ENCODE measurements around the gene TBC1D2.

The TBC1D2 gene

DNA sequence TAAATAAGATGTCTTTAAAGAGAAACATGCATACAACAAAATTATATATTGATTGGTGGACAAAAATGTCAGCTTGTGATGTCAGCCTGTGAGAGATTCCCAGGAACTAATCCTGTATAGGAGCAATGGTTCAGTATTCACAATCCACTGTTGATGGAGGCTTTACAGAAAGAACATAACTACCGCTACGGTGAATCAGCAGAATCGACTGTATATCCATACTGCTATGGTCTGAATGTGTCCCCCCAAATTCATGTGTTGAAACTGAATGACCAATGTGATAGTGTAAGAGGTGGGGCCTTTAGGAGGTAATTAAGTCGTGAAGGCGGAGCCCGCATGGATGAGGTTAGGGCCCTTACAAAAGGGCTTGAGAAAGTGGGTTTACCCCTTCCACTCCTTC lies 40.4 kb upstream of the TBC1D2 start:
- Histone ChIP-seq H3K36me3 (replicated peaks; ENCODE audit: low read depth, low read length) (no peaks in the 10 kb centered on the region), H3K27me3 (ENCODE audit: low read depth, low read length) (peaks cover 31% of the 10 kb centered on the region), H3K9ac (ENCODE audit: low read length) (no peak overlapping the region), H2AFZ (ENCODE audit: low read depth, low read length) (no peak overlapping the region), H3K9me3 (ENCODE audit: insufficient read depth, low read length) (no peaks in the 10 kb centered on the region), H3K27ac (ENCODE audit: low read length) (no peak overlapping the region), H3K4me2 (ENCODE audit: low read length) (no peak overlapping the region), H3K4me3 (ENCODE audit: low read length) (no peak overlapping the region), H3K4me1 (ENCODE audit: low read length) (no peaks in the 10 kb centered on the region), H3K79me2 (ENCODE audit: low read length) (no peaks in the 10 kb centered on the region), H4K20me1 (ENCODE audit: insufficient read depth, low read length) (no peaks in the 10 kb centered on the region)
- TF ChIP-seq EZH2phosphoT487 (IDR thresholded peaks at IDR 0.05; ENCODE audit: low read depth) (no peak), CTCF (IDR thresholded peaks at IDR 0.05; ENCODE audit: low read depth, low read length) (no peak)

DNA sequence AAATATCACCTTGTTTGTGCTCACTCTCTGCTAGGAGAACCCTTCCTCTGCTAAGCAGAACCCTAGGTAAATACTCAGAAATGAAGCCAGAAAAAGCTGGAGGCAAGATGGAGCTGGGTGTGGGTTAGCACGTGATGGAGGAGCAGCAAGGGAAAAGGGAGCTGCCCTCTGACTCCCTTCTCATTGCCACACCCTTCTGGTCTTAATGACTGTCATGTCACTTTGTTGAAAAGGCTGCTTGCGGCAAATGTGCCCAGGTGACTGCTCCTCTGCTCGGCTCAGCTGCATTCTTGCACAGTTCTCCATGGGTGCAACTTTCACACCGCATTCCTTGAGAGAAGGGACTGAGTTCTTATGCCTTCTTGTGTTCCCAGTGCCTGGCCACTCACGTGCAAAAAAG lies 36.4 kb upstream of the TBC1D2 start:
- H3K9ac ChIP-seq (ENCODE audit: low read length), result no peak overlapping the region
- peaks cover 31% of the 10 kb centered on the region for H3K27me3 ChIP-seq (ENCODE audit: low read depth, low read length)
- H3K4me2 ChIP-seq (ENCODE audit: low read length), result no peak overlapping the region
- H3K4me3 ChIP-seq (ENCODE audit: low read length), result no peak overlapping the region
- no peak overlapping the region for H3K27ac ChIP-seq (ENCODE audit: low read length)
- H3K79me2 ChIP-seq (ENCODE audit: low read length), result no peaks in the 10 kb centered on the region
- TF ChIP-seq EZH2phosphoT487 (IDR thresholded peaks at IDR 0.05; ENCODE audit: low read depth), result no peak
- no peak for TF ChIP-seq CTCF (IDR thresholded peaks at IDR 0.05; ENCODE audit: low read depth, low read length)
- no peaks in the 10 kb centered on the region for H3K9me3 ChIP-seq (ENCODE audit: insufficient read depth, low read length)
- H3K36me3 ChIP-seq (replicated peaks; ENCODE audit: low read depth, low read length), result no peaks in the 10 kb centered on the region
- H2AFZ ChIP-seq (ENCODE audit: low read depth, low read length), result no peak overlapping the region
- H4K20me1 ChIP-seq (ENCODE audit: insufficient read depth, low read length), result no peaks in the 10 kb centered on the region
- no peaks in the 10 kb centered on the region for H3K4me1 ChIP-seq (ENCODE audit: low read length)

GRCh38 chr9:98290411-98290810 lies 35.0 kb upstream of the TBC1D2 start:
- H3K4me1 ChIP-seq (ENCODE audit: low read length), result no peaks in the 10 kb centered on the region
- H3K4me2 ChIP-seq (ENCODE audit: low read length), result no peak overlapping the region
- no peak overlapping the region for H2AFZ ChIP-seq (ENCODE audit: low read depth, low read length)
- H3K79me2 ChIP-seq (ENCODE audit: low read length), result no peaks in the 10 kb centered on the region
- H3K27ac ChIP-seq (ENCODE audit: low read length), result no peak overlapping the region
- peaks cover 31% of the 10 kb centered on the region for H3K27me3 ChIP-seq (ENCODE audit: low read depth, low read length)
- TF ChIP-seq CTCF (IDR thresholded peaks at IDR 0.05; ENCODE audit: low read depth, low read length), result no peak
- no peak for TF ChIP-seq EZH2phosphoT487 (IDR thresholded peaks at IDR 0.05; ENCODE audit: low read depth)
- H4K20me1 ChIP-seq (ENCODE audit: insufficient read depth, low read length), result no peaks in the 10 kb centered on the region
- no peak overlapping the region for H3K9ac ChIP-seq (ENCODE audit: low read length)
- H3K9me3 ChIP-seq (ENCODE audit: insufficient read depth, low read length), result no peaks in the 10 kb centered on the region
- H3K4me3 ChIP-seq (ENCODE audit: low read length), result no peak overlapping the region
- no peaks in the 10 kb centered on the region for H3K36me3 ChIP-seq (replicated peaks; ENCODE audit: low read depth, low read length)

DNA sequence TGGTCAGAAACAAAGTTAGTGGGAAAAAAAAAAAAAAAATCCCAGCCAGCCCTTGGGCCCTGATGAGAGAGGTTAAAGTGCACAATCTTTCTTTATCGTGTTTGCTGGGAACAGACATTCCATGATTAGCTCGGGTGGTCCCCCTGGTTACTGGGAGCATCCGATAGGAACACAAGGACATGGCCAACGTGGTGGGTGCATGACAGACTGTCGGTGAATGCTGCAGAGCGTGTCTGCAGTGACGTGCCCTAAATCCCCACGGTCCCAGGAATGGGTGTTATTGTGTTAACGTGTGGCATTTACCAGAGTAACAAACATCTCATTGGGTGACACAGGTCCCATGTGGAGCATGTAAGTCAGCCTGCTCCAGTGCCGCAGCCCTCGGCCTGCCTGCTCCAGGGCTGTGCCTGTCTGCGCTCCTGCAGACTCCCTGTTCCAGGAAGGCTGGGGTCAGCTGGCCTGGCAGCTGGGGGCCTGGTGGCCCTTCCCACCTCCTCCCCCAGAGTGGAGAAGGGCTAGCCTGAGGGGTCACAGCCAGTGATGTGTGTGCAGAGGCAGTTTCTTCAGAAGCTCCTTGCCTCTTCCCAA lies 34.3 kb upstream of the TBC1D2 start:
- H3K9me3 ChIP-seq (ENCODE audit: insufficient read depth, low read length), result no peaks in the 10 kb centered on the region
- TF ChIP-seq EZH2phosphoT487 (IDR thresholded peaks at IDR 0.05; ENCODE audit: low read depth), result no peak
- no peak for TF ChIP-seq CTCF (IDR thresholded peaks at IDR 0.05; ENCODE audit: low read depth, low read length)

More for the DNA sequence above, 34.3 kb upstream of the TBC1D2 start:
- H3K36me3 ChIP-seq (replicated peaks; ENCODE audit: low read depth, low read length), result no peaks in the 10 kb centered on the region
- no peaks in the 10 kb centered on the region for H3K79me2 ChIP-seq (ENCODE audit: low read length)
- no peaks in the 10 kb centered on the region for H4K20me1 ChIP-seq (ENCODE audit: insufficient read depth, low read length)
- peaks cover 31% of the 10 kb centered on the region for H3K27me3 ChIP-seq (ENCODE audit: low read depth, low read length)
- no peaks in the 10 kb centered on the region for H3K4me1 ChIP-seq (ENCODE audit: low read length)
- H3K9ac ChIP-seq (ENCODE audit: low read length), result no peak overlapping the region
- H3K27ac ChIP-seq (ENCODE audit: low read length), result no peak overlapping the region
- H3K4me2 ChIP-seq (ENCODE audit: low read length), result no peak overlapping the region
- H3K4me3 ChIP-seq (ENCODE audit: low read length), result no peak overlapping the region
- H2AFZ ChIP-seq (ENCODE audit: low read depth, low read length), result no peak overlapping the region
